ENCODE measurements around the gene ACAA1.
"Not testable (repeated sequence)": the region's sequence is repeated elsewhere in the genome, so short reads cannot be mapped to it uniquely, and the experiment has no call there.

The ACAA1 gene

GRCh38 chr3:38164952-38165721 lies 28.2 kb upstream of the ACAA1 start, which contains the start of gene OXSR1:
Gene OXSR1, plus strand, starts transcription at chr3:38165537. Its CDS starts 340 bp downstream, at chr3:38165877.
- Histone ChIP-seq H3K4me3 (ENCODE audit: low read length in 2 of 2) (peak within 1 kb of the TSS; percentile 87 to 90), H3K9ac (ENCODE audit: low read depth in 1 of 2, low read length in 2 of 2) (peak within 1 kb of the TSS; percentile 94 to 97), H3K27me3 (ENCODE audit: control insufficient read depth in 2 of 2, insufficient read depth in 2 of 2, low read length in 2 of 2) (no peaks in the 10 kb centered on the region), H3K36me3 (ENCODE audit: control insufficient read depth in 2 of 2, insufficient read depth in 2 of 2, low read length in 2 of 2) (no peaks in the 10 kb centered on the region), H3K4me1 (ENCODE audit: control insufficient read depth in 2 of 2, insufficient read depth in 2 of 2, low read length in 2 of 2) (peaks cover 6 to 13% of the 10 kb centered on the region in 2 donors), H3K9me3 (ENCODE audit: control insufficient read depth in 2 of 2, low read length in 2 of 2) (no peaks in the 10 kb centered on the region), H3K27ac (ENCODE audit: low read depth in 2 of 2, low read length in 2 of 2) (peak within 1 kb of the TSS; percentile 96 to 99)

- H3K4me3 ChIP-seq (ENCODE audit: low read length in 2 of 2) = peak overlapping the region; percentile 87 to 90
- peaks cover 6 to 13% of the 10 kb centered on the region in 2 donors for H3K4me1 ChIP-seq (ENCODE audit: control insufficient read depth in 2 of 2, insufficient read depth in 2 of 2, low read length in 2 of 2)
- H3K9ac ChIP-seq (ENCODE audit: low read depth in 1 of 2, low read length in 2 of 2) = peak overlapping the region; percentile 89 to 97
- H3K27ac ChIP-seq (ENCODE audit: low read depth in 2 of 2, low read length in 2 of 2) = peak overlapping the region; percentile 96 to 99
- H3K36me3 ChIP-seq (ENCODE audit: control insufficient read depth in 2 of 2, insufficient read depth in 2 of 2, low read length in 2 of 2) = no peaks in the 10 kb centered on the region
- no peaks in the 10 kb centered on the region for H3K27me3 ChIP-seq (ENCODE audit: control insufficient read depth in 2 of 2, insufficient read depth in 2 of 2, low read length in 2 of 2)
- no peaks in the 10 kb centered on the region for H3K9me3 ChIP-seq (ENCODE audit: control insufficient read depth in 2 of 2, low read length in 2 of 2)
These were observed 27.7 kb upstream of the ACAA1 start for GRCh38 chr3:38164643-38164951.

GRCh38 chr3:38163841-38164642 lies 27.1 kb upstream of the ACAA1 start:
- H3K9ac ChIP-seq (ENCODE audit: low read depth in 1 of 2, low read length in 2 of 2) = peak overlapping the region; percentile 89 to 97
- H3K9me3 ChIP-seq (ENCODE audit: control insufficient read depth in 2 of 2, low read length in 2 of 2) = no peaks in the 10 kb centered on the region
- no peaks in the 10 kb centered on the region for H3K36me3 ChIP-seq (ENCODE audit: control insufficient read depth in 2 of 2, insufficient read depth in 2 of 2, low read length in 2 of 2)
- peak overlapping the region; percentile 96 to 99 for H3K27ac ChIP-seq (ENCODE audit: low read depth in 2 of 2, low read length in 2 of 2)
- no peaks in the 10 kb centered on the region for H3K27me3 ChIP-seq (ENCODE audit: control insufficient read depth in 2 of 2, insufficient read depth in 2 of 2, low read length in 2 of 2)
- peak overlapping the region; percentile 87 to 90 for H3K4me3 ChIP-seq (ENCODE audit: low read length in 2 of 2)
- peaks cover 6 to 13% of the 10 kb centered on the region in 2 donors for H3K4me1 ChIP-seq (ENCODE audit: control insufficient read depth in 2 of 2, insufficient read depth in 2 of 2, low read length in 2 of 2)

- H3K4me1 ChIP-seq (ENCODE audit: control insufficient read depth in 2 of 2, insufficient read depth in 2 of 2, low read length in 2 of 2) = peaks cover 6 to 13% of the 10 kb centered on the region in 2 donors
- H3K27me3 ChIP-seq (ENCODE audit: control insufficient read depth in 2 of 2, insufficient read depth in 2 of 2, low read length in 2 of 2) = no peaks in the 10 kb centered on the region
- H3K27ac ChIP-seq (ENCODE audit: low read depth in 2 of 2, low read length in 2 of 2) = peak overlapping the region in 1 of 2 donors; percentile 99
- no peaks in the 10 kb centered on the region for H3K9me3 ChIP-seq (ENCODE audit: control insufficient read depth in 2 of 2, low read length in 2 of 2)
- H3K9ac ChIP-seq (ENCODE audit: low read depth in 1 of 2, low read length in 2 of 2) = no peak overlapping the region
- no peaks in the 10 kb centered on the region for H3K36me3 ChIP-seq (ENCODE audit: control insufficient read depth in 2 of 2, insufficient read depth in 2 of 2, low read length in 2 of 2)
- no peak overlapping the region for H3K4me3 ChIP-seq (ENCODE audit: low read length in 2 of 2)
These were observed 26.4 kb upstream of the ACAA1 start for GRCh38 chr3:38163117-38163840.

GRCh38 chr3:38160704-38161103 lies 23.8 kb upstream of the ACAA1 start:
- not testable (repeated sequence) for H3K27me3 ChIP-seq (ENCODE audit: control insufficient read depth in 2 of 2, insufficient read depth in 2 of 2, low read length in 2 of 2); H3K4me1 ChIP-seq (ENCODE audit: control insufficient read depth in 2 of 2, insufficient read depth in 2 of 2, low read length in 2 of 2); H3K27ac ChIP-seq (ENCODE audit: low read depth in 2 of 2, low read length in 2 of 2); H3K9me3 ChIP-seq (ENCODE audit: control insufficient read depth in 2 of 2, low read length in 2 of 2); H3K36me3 ChIP-seq (ENCODE audit: control insufficient read depth in 2 of 2, insufficient read depth in 2 of 2, low read length in 2 of 2); H3K4me3 ChIP-seq (ENCODE audit: low read length in 2 of 2); H3K9ac ChIP-seq (ENCODE audit: low read depth in 1 of 2, low read length in 2 of 2)

- no peak overlapping the region for H3K27ac ChIP-seq (ENCODE audit: low read depth in 2 of 2, low read length in 2 of 2)
- H3K36me3 ChIP-seq (ENCODE audit: control insufficient read depth in 2 of 2, insufficient read depth in 2 of 2, low read length in 2 of 2) = no peaks in the 10 kb centered on the region
- H3K27me3 ChIP-seq (ENCODE audit: control insufficient read depth in 2 of 2, insufficient read depth in 2 of 2, low read length in 2 of 2) = no peaks in the 10 kb centered on the region
- no peaks in the 10 kb centered on the region for H3K9me3 ChIP-seq (ENCODE audit: control insufficient read depth in 2 of 2, low read length in 2 of 2)
- no peak overlapping the region for H3K4me3 ChIP-seq (ENCODE audit: low read length in 2 of 2)
- peaks cover 0 to 5% of the 10 kb centered on the region in 2 donors for H3K4me1 ChIP-seq (ENCODE audit: control insufficient read depth in 2 of 2, insufficient read depth in 2 of 2, low read length in 2 of 2)
- H3K9ac ChIP-seq (ENCODE audit: low read depth in 1 of 2, low read length in 2 of 2) = no peak overlapping the region
These were observed 21.5 kb upstream of the ACAA1 start for GRCh38 chr3:38158472-38158871.

GRCh38 chr3:38157595-38157994 lies 20.7 kb upstream of the ACAA1 start:
- H3K4me1 ChIP-seq (ENCODE audit: control insufficient read depth in 2 of 2, insufficient read depth in 2 of 2, low read length in 2 of 2) = peaks cover 0 to 5% of the 10 kb centered on the region in 2 donors
- no peaks in the 10 kb centered on the region for H3K9me3 ChIP-seq (ENCODE audit: control insufficient read depth in 2 of 2, low read length in 2 of 2)
- no peaks in the 10 kb centered on the region for H3K27me3 ChIP-seq (ENCODE audit: control insufficient read depth in 2 of 2, insufficient read depth in 2 of 2, low read length in 2 of 2)
- H3K9ac ChIP-seq (ENCODE audit: low read depth in 1 of 2, low read length in 2 of 2) = no peak overlapping the region
- H3K36me3 ChIP-seq (ENCODE audit: control insufficient read depth in 2 of 2, insufficient read depth in 2 of 2, low read length in 2 of 2) = no peaks in the 10 kb centered on the region
- H3K27ac ChIP-seq (ENCODE audit: low read depth in 2 of 2, low read length in 2 of 2) = no peak overlapping the region
- no peak overlapping the region for H3K4me3 ChIP-seq (ENCODE audit: low read length in 2 of 2)

GRCh38 chr3:38157117-38157516 lies 20.2 kb upstream of the ACAA1 start:
- H3K36me3 ChIP-seq (ENCODE audit: control insufficient read depth in 2 of 2, insufficient read depth in 2 of 2, low read length in 2 of 2) = no peaks in the 10 kb centered on the region
- H3K27me3 ChIP-seq (ENCODE audit: control insufficient read depth in 2 of 2, insufficient read depth in 2 of 2, low read length in 2 of 2) = no peaks in the 10 kb centered on the region
- no peak overlapping the region for H3K4me3 ChIP-seq (ENCODE audit: low read length in 2 of 2)
- no peak overlapping the region for H3K27ac ChIP-seq (ENCODE audit: low read depth in 2 of 2, low read length in 2 of 2)
- H3K4me1 ChIP-seq (ENCODE audit: control insufficient read depth in 2 of 2, insufficient read depth in 2 of 2, low read length in 2 of 2) = peaks cover 0 to 5% of the 10 kb centered on the region in 2 donors
- H3K9ac ChIP-seq (ENCODE audit: low read depth in 1 of 2, low read length in 2 of 2) = no peak overlapping the region
- H3K9me3 ChIP-seq (ENCODE audit: control insufficient read depth in 2 of 2, low read length in 2 of 2) = no peaks in the 10 kb centered on the region

- Histone ChIP-seq H3K4me1 (ENCODE audit: control insufficient read depth in 2 of 2, insufficient read depth in 2 of 2, low read length in 2 of 2) (peaks cover 0 to 5% of the 10 kb centered on the region in 2 donors), H3K27ac (ENCODE audit: low read depth in 2 of 2, low read length in 2 of 2) (no peak overlapping the region), H3K9ac (ENCODE audit: low read depth in 1 of 2, low read length in 2 of 2) (no peak overlapping the region), H3K27me3 (ENCODE audit: control insufficient read depth in 2 of 2, insufficient read depth in 2 of 2, low read length in 2 of 2) (no peaks in the 10 kb centered on the region), H3K9me3 (ENCODE audit: control insufficient read depth in 2 of 2, low read length in 2 of 2) (no peaks in the 10 kb centered on the region), H3K4me3 (ENCODE audit: low read length in 2 of 2) (no peak overlapping the region), H3K36me3 (ENCODE audit: control insufficient read depth in 2 of 2, insufficient read depth in 2 of 2, low read length in 2 of 2) (no peaks in the 10 kb centered on the region)
These were observed 18.9 kb upstream of the ACAA1 start for GRCh38 chr3:38155825-38156224.
